Pancreas (tissue), 10 donors: ENCODE results near the gene FILIP1L. TPM values are rescaled to one million over a fixed set of nuclear protein-coding genes. Genes with fewer than 3 reads are reported as not detected.

ENCODE experiments used
- ATAC-seq, 4 donors: fragments of 200-7000 bp; cut with Tn5 transposase; one replicate each; pipeline versions ENCODE4 v1.8.0 to v1.9.1; 2020; ENCODE audit warnings: mild to moderate bottlenecking in 4 of 4, moderate library complexity in 4 of 4
- DNase-seq, 6 donors: peaks; one replicate each; pipeline ENCODE4 v3.0.0-alpha.2; 2020
- FAIRE-seq: peaks from 2 replicates; lab custom pipeline; 2012; peaks lifted over from hg19 to GRCh38; lab: Jason Lieb, UNC
- H3K27ac ChIP-seq, 4 donors: fragments of 200-600 bp; sonication (generic); 1 replicate in 3 of 4; 2 replicates in 1 of 4; pipeline versions ENCODE4 v1.5.0 to v1.8.0; 2020
- H3K27me3 ChIP-seq, 4 donors: fragments of 200-600 bp; one replicate each; pipeline ENCODE4 v1.8.0; 2021
- H3K36me3 ChIP-seq, 3 donors: fragments of 200-600 bp; sonication (generic) in 1 of 3; one replicate each; pipeline versions ENCODE4 v1.5.0 to v1.8.0; 2020 to 2021
- H3K4me1 ChIP-seq, 3 donors: fragments of 200-600 bp; one replicate each; pipeline ENCODE4 v1.8.0; 2021
- H3K4me3 ChIP-seq, 4 donors: fragments of 200-600 bp; sonication (generic) in 2 of 4; one replicate each; pipeline versions ENCODE4 v1.5.0 to v1.8.0; 2020 to 2021
- H3K9me3 ChIP-seq, 4 donors: fragments of 200-600 bp; one replicate each; pipeline ENCODE4 v1.8.0; 2021
- CTCF ChIP-seq, 4 donors: fragments of 200-600 bp; sonication (generic) in 3 of 4; IDR thresholded peaks; one replicate each; pipeline versions ENCODE4 v1.5.0 to v1.8.0; 2021; ENCODE audit warnings: antibody characterized with exemption in 4 of 4
- WGBS, 2 donors: extraction: QIAGEN DNeasy Blood & Tissue Kit; methylation state at CpG; one replicate each; pipeline ENCODE4 v1.1.7; 2013; 5-methylcytosine and 5-hydroxymethylcytosine counted together
- intact Hi-C, 3 donors: fragments of 100-400 bp; cut with DNase I; formaldehyde crosslinking; loops; one replicate each; pipeline versions ENCODE4 v1.11.1 to v1.14.2; 2022
- polyA plus RNA-seq, 2 donors: library from polyadenylated mRNA; stranded (reverse); fragments of 200-250 nt; gene quantifications; one replicate each; pipeline ENCODE4 v1.2.3, GENCODE V29; 2013
- total RNA-seq, 6 donors: library from RNA; stranded (reverse); fragmentation: NEBNext Ultra II Directional in 4 of 6; extraction: Animal tissue kit (Norgen Biotek cat#: 25700) in 4 of 6; gene quantifications; one replicate each; pipeline versions ENCODE4 v1.2.1 to v1.2.4, GENCODE V29; 2021 to 2023
- donor health status: healthy with polysubstance abuse.
- donor health status: DM: no; HTN: no; CAD: no; lungs with moderate emphysema.
- donor health status: DM: no; HTN: no; CAD: no.
- donor health status: control.
- donor health status: control.
- donor health status: Bipolar disorder and iron deficiency.
- donor health status: DM: yes; HTN: yes; CAD: no.
- donor health status: DM: no; HTN: no; CAD: no.
- donor health status: DM: no; HTN: no; CAD: no.
- donor health status: DM: yes; HTN: yes; CAD: no.

Gene FILIP1L
- total and polyA plus RNA-seq, 8 donors, result 12.5 to 37.7 (median 15.8) TPM

GRCh38 chr3:99854756-99855298 lies 259.5 kb downstream of the FILIP1L start:
- intact Hi-C loops, result loop anchor here in 1 of 3 donors (5.0 kb wide), 1 partner anchor 402 kb away; no protein-coding TSS in a partner anchor
- WGBS, 2 donors, result 24 to 25% methylated on average over 1 of the region's 1 CpG
- ATAC-seq (peak in 1 of 4 donors; percentile 24), DNase-seq (no peak), FAIRE-seq (no peak)
- H3K27ac ChIP-seq, result no peak overlapping the region
- no peaks in the 10 kb centered on the region for H3K9me3 ChIP-seq
- no peak for TF ChIP-seq CTCF (IDR thresholded peaks at IDR 0.05)
- H3K4me1 ChIP-seq, result peaks cover 0 to 9% (median 0%) of the 10 kb centered on the region in 3 donors
- no peak overlapping the region for H3K4me3 ChIP-seq
- H3K36me3 ChIP-seq, result no peaks in the 10 kb centered on the region
- no peaks in the 10 kb centered on the region for H3K27me3 ChIP-seq

- peaks cover 0 to 5% (median 0%) of the 10 kb centered on the region in 3 donors for H3K4me1 ChIP-seq
- ATAC-seq (no peak), FAIRE-seq (no peak), DNase-seq (no peak)
- WGBS, 2 donors, result 86 to 97% methylated on average over 1 of the region's 1 CpG
- no peak for TF ChIP-seq CTCF (IDR thresholded peaks at IDR 0.05)
- H3K27ac ChIP-seq, result no peak overlapping the region
- no peaks in the 10 kb centered on the region for H3K36me3 ChIP-seq
- no peaks in the 10 kb centered on the region for H3K9me3 ChIP-seq
- intact Hi-C loops, result loop anchor here in 1 of 3 donors (5.0 kb wide), 1 partner anchor 404 kb away; no protein-coding TSS in a partner anchor
- H3K4me3 ChIP-seq, result no peak overlapping the region
- H3K27me3 ChIP-seq, result no peaks in the 10 kb centered on the region
Measured at GRCh38 chr3:99852851-99853250, 261.4 kb downstream of the FILIP1L start.

- WGBS, 2 donors, result 95 to 98% methylated on average over 1 of the region's 1 CpG
- intact Hi-C loops, result loop anchor here in 1 of 3 donors (5.0 kb wide), 1 partner anchor 405 kb away; no protein-coding TSS in a partner anchor
- Histone ChIP-seq H3K36me3 (no peaks in the 10 kb centered on the region), H3K27me3 (no peaks in the 10 kb centered on the region), H3K4me3 (no peak overlapping the region), H3K9me3 (no peaks in the 10 kb centered on the region), H3K4me1 (peaks cover 0 to 5% (median 0%) of the 10 kb centered on the region in 3 donors), H3K27ac (no peak overlapping the region)
- ATAC-seq (no peak), FAIRE-seq (no peak), DNase-seq (no peak)
- no peak for TF ChIP-seq CTCF (IDR thresholded peaks at IDR 0.05)
Measured at GRCh38 chr3:99851955-99852354, 262.3 kb downstream of the FILIP1L start.

- no peak for TF ChIP-seq CTCF (IDR thresholded peaks at IDR 0.05)
- Histone ChIP-seq H3K36me3 (no peaks in the 10 kb centered on the region), H3K27me3 (no peaks in the 10 kb centered on the region), H3K9me3 (no peaks in the 10 kb centered on the region), H3K27ac (no peak overlapping the region), H3K4me1 (peaks cover 0 to 5% (median 0%) of the 10 kb centered on the region in 3 donors), H3K4me3 (no peak overlapping the region)
- intact Hi-C loops, result loop anchor here in 1 of 3 donors (5.0 kb wide), 1 partner anchor 407 kb away; no protein-coding TSS in a partner anchor
- no peak for DNase-seq
- FAIRE-seq, result no peak
- 92 to 97% methylated on average over 6 of the region's 6 CpGs for WGBS, 2 donors
- ATAC-seq, result no peak
Measured at GRCh38 chr3:99850608-99851007, 263.7 kb downstream of the FILIP1L start.

- TF ChIP-seq CTCF (IDR thresholded peaks at IDR 0.05), result no peak
- Histone ChIP-seq H3K36me3 (no peaks in the 10 kb centered on the region), H3K4me1 (peaks cover 9 to 12% (median 10%) of the 10 kb centered on the region in 3 donors), H3K27me3 (no peaks in the 10 kb centered on the region), H3K4me3 (no peak overlapping the region), H3K27ac (no peak overlapping the region), H3K9me3 (no peaks in the 10 kb centered on the region)
- WGBS, 2 donors, result 94 to 95% methylated on average over 6 of the region's 6 CpGs
- intact Hi-C loops, result no loop called here
- ATAC-seq, result no peak
- no peak for FAIRE-seq
- DNase-seq, result no peak
Measured at GRCh38 chr3:99848433-99848832, 265.9 kb downstream of the FILIP1L start.
